SK-N-SH treated with all-trans-retinoic acid at 6 μM for 48 hours (cell line): ENCODE results near the gene CHRM1.

ENCODE experiments used
- ATAC-seq: fragments of 200-7000 bp; cut with Tn5 transposase; 3 replicates; pipeline ENCODE4 v1.9.1; 2020; ENCODE audit warnings: mild to moderate bottlenecking, moderate library complexity
- ARNTL ChIP-seq: fragments of 450-650 bp; formaldehyde crosslinking; IDR thresholded peaks from 2 replicates; pipeline ENCODE4 v1.5.0; 2020; ENCODE audit warnings: low read depth, mild to moderate bottlenecking, moderate library complexity, borderline replicate concordance
- BACH2 ChIP-seq: fragments of 250-450 bp; sonication (Bioruptor Pico); IDR thresholded peaks from 2 replicates; pipeline ENCODE4 v1.9.0; 2021; ENCODE audit warnings: mild to moderate bottlenecking, borderline replicate concordance
- CSDC2 ChIP-seq: fragments of 250-450 bp; sonication (Bioruptor Pico); IDR thresholded peaks from 2 replicates; pipeline ENCODE4 v1.5.0; 2020; ENCODE audit warnings: mild to moderate bottlenecking, moderate library complexity
- ESRRG ChIP-seq: fragments of 250-450 bp; sonication (Bioruptor Pico); IDR thresholded peaks from 2 replicates; pipeline ENCODE4 v1.6.1; 2021; ENCODE audit warnings: mild to moderate bottlenecking
- GLIS3 ChIP-seq: fragments of 250-450 bp; sonication (Bioruptor Pico); IDR thresholded peaks from 2 replicates; pipeline ENCODE4 v1.5.0; 2020; ENCODE audit warnings: mild to moderate bottlenecking, moderate library complexity
- OSR1 ChIP-seq: fragments of 250-450 bp; sonication (Bioruptor Pico); IDR thresholded peaks from 2 replicates; pipeline ENCODE4 v1.8.0; 2022; ENCODE audit warnings: moderate library complexity, mild to moderate bottlenecking, inconsistent platforms
- PPARA ChIP-seq: fragments of 250-450 bp; sonication (Bioruptor Pico); IDR thresholded peaks from 2 replicates; pipeline ENCODE4 v1.5.0; 2020; ENCODE audit warnings: mild to moderate bottlenecking, borderline replicate concordance
- SNAI2 ChIP-seq: fragments of 250-450 bp; sonication (Bioruptor Pico); IDR thresholded peaks from 2 replicates; pipeline ENCODE4 v1.5.0; 2020; ENCODE audit warnings: mild to moderate bottlenecking, moderate library complexity
- ZFP3 ChIP-seq: fragments of 250-450 bp; sonication (Bioruptor Pico); IDR thresholded peaks from 2 replicates; pipeline ENCODE4 v1.5.0; 2020; ENCODE audit warnings: mild to moderate bottlenecking, moderate library complexity
- ZFP30 ChIP-seq: fragments of 450-650 bp; formaldehyde crosslinking; IDR thresholded peaks from 2 replicates; pipeline ENCODE4 v1.5.0; 2022; ENCODE audit warnings: mild to moderate bottlenecking, moderate library complexity
- ZNF70 ChIP-seq: fragments of 450-650 bp; formaldehyde crosslinking; IDR thresholded peaks from 2 replicates; pipeline ENCODE4 v1.5.0; 2020; ENCODE audit warnings: mild to moderate bottlenecking, moderate library complexity
- ZNF8 ChIP-seq: fragments of 450-650 bp; formaldehyde crosslinking; IDR thresholded peaks from 2 replicates; pipeline ENCODE4 v1.5.0; 2020; ENCODE audit warnings: mild to moderate bottlenecking, moderate library complexity
- TF ChIP-seq, protein P1 (sequence below): fragments of 250-450 bp; sonication (Bioruptor Pico); IDR thresholded peaks from 2 replicates; pipeline ENCODE4 v1.8.0; 2020; ENCODE audit warnings: mild to moderate bottlenecking, moderate library complexity, borderline replicate concordance
- TF ChIP-seq, protein P2 (sequence below): fragments of 250-450 bp; sonication (Bioruptor Pico); IDR thresholded peaks from 2 replicates; pipeline ENCODE4 v1.8.0; 2021; ENCODE audit warnings: low read depth, mild to moderate bottlenecking, moderate library complexity, borderline replicate concordance
- TF ChIP-seq, protein P3 (sequence below): fragments of 250-450 bp; sonication (Bioruptor Pico); IDR thresholded peaks from 2 replicates; pipeline ENCODE4 v1.5.0; 2020; ENCODE audit warnings: mild to moderate bottlenecking, moderate library complexity

Gene CHRM1

DNA sequence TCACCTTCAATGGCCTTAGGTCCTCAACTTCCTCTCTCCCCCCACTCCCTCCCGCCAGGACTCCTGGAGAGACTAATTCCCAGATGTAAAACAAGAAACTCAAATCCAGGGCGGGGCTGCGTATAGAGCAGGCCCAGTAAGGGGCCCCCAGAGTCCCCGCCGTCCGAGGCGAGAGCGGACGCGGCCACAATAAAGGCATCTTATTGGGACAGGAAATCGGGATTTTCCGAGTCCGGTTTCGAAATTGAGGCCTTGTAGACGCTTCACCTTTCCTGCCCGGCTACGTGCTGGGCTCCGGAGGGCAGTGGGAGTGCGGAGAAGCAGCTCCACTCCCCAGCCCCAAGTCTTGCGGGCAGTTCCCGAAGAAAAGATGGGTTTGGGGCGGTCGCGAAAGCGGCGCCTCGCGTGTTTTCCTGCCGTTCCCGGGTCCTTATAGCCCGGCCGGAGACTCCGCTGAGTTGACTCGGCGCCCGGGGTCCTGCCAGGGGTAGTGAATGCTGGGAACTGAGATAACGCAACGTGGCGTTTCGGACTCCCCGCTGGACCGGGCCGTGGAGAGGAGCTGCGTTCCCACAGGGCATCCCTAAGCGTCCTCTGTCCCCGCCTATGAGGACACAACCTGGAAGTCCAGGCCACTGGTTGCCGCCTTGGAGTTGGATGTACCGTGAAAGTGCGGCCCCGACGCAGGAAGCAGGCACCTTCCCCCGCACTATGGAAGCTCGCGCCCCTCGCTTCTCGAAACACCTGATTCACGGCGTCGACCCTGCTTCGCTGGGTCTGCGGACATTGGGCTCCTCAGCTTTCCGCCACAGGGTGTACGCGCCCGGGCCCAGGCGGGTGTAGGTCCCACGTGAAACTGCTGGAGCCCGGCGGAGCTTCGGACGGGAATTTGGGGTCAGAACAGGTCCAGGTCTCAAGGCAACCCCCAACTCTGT is 4.8 kb upstream of the CHRM1 start:
- no peak for ATAC-seq
- no peak for TF ChIP-seq PPARA (CRISPR knock-in tag)

DNA sequence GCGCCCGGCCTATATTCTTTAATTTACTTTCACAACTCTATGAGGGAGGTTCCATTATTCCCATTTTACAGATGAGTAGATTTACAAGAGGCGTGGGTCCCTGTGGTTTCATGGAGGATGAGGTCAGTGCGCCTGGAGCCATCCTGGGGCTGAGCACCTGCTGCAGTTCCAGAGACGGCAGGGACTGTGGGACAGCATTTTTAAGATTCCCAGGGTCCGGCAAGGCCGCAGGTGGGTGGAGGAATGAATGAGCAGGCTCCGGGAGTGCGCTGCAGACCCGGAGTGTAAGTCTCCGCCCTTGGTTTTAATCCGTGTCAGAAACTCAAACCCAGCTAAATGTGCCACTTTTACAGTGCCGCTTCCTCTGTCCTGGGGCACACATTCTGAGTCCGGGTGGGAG is 4.1 kb upstream of the CHRM1 start:
- ATAC-seq = no peak
- TF ChIP-seq ARNTL (CRISPR knock-in tag) = no peak
- TF ChIP-seq ZFP30 (CRISPR knock-in tag) = no peak
- TF ChIP-seq SNAI2 = no peak

DNA sequence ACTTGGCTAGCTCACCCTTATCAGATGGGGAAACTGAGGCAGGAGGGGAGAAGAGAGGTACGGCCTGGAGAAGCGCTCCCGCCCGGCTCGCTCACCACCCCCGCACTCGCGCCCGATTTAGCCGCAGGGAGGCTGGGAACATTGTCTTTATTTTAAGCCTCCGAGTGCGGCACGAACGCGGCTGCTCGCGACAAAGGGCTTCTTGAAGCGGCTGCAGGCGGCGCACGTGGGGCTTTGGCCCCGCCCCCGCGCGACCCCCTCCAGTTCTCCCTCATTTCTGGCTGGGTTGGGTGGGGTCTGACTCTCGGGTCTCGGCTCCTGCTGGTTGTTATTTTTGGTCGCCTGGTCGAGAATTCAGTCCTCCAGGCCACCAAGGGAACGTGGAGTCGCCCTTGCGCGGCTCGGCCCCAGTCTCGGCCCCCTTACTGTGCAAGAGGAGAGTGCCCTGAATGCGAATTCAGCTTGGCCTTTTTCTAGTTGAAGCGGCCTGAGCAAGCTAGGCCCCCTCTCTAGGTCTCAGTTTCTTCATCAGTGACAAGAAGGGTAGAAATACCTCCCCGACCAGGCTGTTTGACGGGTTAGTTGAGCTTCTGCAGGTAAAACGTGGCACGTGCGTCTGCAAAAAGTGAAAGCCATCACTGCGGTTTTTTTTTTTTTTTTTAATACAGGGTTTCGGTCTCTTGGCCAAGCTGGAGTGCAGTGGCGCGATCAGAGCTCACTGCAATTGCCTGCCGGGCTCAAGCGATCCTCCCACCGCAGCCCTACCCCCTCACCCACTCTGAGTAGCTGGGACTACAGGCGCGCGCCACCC is 2.6 kb upstream of the CHRM1 start:
- no peak for ATAC-seq
- TF ChIP-seq, protein P1, sequence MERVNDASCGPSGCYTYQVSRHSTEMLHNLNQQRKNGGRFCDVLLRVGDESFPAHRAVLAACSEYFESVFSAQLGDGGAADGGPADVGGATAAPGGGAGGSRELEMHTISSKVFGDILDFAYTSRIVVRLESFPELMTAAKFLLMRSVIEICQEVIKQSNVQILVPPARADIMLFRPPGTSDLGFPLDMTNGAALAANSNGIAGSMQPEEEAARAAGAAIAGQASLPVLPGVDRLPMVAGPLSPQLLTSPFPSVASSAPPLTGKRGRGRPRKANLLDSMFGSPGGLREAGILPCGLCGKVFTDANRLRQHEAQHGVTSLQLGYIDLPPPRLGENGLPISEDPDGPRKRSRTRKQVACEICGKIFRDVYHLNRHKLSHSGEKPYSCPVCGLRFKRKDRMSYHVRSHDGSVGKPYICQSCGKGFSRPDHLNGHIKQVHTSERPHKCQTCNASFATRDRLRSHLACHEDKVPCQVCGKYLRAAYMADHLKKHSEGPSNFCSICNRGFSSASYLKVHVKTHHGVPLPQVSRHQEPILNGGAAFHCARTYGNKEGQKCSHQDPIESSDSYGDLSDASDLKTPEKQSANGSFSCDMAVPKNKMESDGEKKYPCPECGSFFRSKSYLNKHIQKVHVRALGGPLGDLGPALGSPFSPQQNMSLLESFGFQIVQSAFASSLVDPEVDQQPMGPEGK (CRISPR knock-in tag) = no peak
- TF ChIP-seq, protein P2, sequence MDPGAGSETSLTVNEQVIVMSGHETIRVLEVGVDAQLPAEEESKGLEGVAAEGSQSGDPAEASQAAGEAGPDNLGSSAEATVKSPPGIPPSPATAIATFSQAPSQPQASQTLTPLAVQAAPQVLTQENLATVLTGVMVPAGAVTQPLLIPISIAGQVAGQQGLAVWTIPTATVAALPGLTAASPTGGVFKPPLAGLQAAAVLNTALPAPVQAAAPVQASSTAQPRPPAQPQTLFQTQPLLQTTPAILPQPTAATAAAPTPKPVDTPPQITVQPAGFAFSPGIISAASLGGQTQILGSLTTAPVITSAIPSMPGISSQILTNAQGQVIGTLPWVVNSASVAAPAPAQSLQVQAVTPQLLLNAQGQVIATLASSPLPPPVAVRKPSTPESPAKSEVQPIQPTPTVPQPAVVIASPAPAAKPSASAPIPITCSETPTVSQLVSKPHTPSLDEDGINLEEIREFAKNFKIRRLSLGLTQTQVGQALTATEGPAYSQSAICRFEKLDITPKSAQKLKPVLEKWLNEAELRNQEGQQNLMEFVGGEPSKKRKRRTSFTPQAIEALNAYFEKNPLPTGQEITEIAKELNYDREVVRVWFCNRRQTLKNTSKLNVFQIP (CRISPR knock-in tag) = no peak
- no peak for TF ChIP-seq BACH2
- TF ChIP-seq ZNF8 (CRISPR knock-in tag) = no peak
- TF ChIP-seq PPARA (CRISPR knock-in tag) = no peak
- TF ChIP-seq SNAI2 = no peak
- no peak for TF ChIP-seq ZFP30 (CRISPR knock-in tag)
- no peak for TF ChIP-seq ZNF70 (CRISPR knock-in tag)
- TF ChIP-seq GLIS3 = no peak
- TF ChIP-seq OSR1 (CRISPR knock-in tag) = no peak
- TF ChIP-seq, protein P3, sequence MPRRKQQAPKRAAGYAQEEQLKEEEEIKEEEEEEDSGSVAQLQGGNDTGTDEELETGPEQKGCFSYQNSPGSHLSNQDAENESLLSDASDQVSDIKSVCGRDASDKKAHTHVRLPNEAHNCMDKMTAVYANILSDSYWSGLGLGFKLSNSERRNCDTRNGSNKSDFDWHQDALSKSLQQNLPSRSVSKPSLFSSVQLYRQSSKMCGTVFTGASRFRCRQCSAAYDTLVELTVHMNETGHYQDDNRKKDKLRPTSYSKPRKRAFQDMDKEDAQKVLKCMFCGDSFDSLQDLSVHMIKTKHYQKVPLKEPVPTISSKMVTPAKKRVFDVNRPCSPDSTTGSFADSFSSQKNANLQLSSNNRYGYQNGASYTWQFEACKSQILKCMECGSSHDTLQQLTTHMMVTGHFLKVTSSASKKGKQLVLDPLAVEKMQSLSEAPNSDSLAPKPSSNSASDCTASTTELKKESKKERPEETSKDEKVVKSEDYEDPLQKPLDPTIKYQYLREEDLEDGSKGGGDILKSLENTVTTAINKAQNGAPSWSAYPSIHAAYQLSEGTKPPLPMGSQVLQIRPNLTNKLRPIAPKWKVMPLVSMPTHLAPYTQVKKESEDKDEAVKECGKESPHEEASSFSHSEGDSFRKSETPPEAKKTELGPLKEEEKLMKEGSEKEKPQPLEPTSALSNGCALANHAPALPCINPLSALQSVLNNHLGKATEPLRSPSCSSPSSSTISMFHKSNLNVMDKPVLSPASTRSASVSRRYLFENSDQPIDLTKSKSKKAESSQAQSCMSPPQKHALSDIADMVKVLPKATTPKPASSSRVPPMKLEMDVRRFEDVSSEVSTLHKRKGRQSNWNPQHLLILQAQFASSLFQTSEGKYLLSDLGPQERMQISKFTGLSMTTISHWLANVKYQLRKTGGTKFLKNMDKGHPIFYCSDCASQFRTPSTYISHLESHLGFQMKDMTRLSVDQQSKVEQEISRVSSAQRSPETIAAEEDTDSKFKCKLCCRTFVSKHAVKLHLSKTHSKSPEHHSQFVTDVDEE (CRISPR knock-in tag) = no peak

DNA sequence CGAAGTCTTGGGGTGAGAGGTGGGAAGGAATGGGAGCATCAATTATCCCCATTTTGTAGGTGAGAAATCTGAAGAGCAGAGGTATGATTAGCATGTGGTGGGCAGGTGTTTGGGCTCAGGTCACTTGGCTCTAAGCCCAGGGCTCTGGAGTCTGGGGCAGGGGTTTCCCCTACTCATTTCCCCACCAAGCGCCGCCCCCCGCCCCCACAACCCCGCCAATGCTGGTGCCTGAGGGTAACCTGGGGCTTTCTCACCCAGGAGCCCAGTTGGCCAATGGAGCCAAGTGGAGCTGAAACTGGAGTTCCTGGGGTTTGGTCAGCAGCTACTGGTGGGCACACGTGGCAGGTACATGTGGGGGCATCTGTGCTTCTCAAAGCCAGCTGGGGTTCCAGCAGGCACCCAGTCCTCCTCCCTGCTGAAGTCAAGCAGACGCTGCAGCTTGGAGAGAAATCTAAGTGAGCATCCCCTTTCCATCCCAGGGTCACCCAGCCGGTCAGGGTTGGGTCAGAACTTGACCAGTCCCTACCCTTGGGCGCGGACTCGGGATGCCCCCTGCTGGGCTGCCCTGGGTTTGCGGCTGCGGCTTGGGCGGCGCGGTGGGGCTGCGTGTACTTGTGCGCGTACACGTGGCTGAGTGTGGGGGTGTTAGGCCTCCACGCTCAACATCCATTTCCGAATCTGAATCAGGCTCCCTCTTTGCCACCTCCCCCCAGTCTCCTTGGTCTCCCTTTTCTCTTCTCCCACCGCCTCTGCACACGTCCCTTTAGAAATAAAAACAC is 1.7 kb upstream of the CHRM1 start:
- TF ChIP-seq ZFP3 (CRISPR knock-in tag) (no peak), ZNF8 (CRISPR knock-in tag) (no peak), GLIS3 (no peak), CSDC2 (CRISPR knock-in tag) (no peak), ZNF70 (CRISPR knock-in tag) (no peak), ESRRG (CRISPR knock-in tag) (no peak)
- TF ChIP-seq, protein P1 (CRISPR knock-in tag) = no peak
- no peak for ATAC-seq
